ENCODE data around the gene ODC1. TPM values are rescaled to one million over a fixed set of nuclear protein-coding genes. Genes with fewer than 3 reads are reported as not detected.

ODC1 gene
- total RNA-seq, 1 experiment from 2014 or later = 46.6 TPM

DNA sequence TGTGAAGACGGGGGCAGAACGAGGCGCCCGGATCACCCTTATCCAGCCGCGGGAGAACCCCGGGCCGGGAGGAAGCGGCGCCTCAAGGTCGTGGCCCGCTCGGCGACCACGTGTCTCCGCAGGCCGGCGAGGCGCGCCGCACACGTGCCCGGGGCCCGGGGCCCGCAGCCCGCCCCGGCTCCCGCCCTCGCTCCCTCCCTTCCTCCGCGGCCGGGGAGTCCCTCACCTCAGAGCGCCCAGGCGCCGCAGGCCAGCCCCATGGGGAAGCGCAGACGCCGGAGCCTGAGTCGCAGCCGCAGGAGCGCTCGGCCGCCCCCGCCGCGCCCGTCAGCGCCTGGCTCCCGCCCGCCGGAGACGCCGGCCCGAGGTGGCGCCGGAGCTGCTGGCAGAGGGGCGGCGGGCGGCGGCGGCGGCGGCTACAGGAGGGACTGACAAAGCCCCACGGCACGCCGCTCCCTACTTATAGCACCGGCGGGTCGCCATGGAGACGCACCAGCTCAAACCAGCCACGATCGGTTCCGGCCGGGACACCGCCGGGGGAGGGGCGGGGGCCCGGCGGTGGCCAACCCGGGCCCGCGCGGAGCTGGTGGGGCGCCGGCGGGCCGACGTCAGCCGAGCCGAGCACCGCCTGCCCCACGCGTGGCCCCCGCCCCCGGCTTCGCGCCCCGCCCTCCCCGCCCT, at the start of gene ODC1 (continued):
- TF ChIP-seq, protein P1, sequence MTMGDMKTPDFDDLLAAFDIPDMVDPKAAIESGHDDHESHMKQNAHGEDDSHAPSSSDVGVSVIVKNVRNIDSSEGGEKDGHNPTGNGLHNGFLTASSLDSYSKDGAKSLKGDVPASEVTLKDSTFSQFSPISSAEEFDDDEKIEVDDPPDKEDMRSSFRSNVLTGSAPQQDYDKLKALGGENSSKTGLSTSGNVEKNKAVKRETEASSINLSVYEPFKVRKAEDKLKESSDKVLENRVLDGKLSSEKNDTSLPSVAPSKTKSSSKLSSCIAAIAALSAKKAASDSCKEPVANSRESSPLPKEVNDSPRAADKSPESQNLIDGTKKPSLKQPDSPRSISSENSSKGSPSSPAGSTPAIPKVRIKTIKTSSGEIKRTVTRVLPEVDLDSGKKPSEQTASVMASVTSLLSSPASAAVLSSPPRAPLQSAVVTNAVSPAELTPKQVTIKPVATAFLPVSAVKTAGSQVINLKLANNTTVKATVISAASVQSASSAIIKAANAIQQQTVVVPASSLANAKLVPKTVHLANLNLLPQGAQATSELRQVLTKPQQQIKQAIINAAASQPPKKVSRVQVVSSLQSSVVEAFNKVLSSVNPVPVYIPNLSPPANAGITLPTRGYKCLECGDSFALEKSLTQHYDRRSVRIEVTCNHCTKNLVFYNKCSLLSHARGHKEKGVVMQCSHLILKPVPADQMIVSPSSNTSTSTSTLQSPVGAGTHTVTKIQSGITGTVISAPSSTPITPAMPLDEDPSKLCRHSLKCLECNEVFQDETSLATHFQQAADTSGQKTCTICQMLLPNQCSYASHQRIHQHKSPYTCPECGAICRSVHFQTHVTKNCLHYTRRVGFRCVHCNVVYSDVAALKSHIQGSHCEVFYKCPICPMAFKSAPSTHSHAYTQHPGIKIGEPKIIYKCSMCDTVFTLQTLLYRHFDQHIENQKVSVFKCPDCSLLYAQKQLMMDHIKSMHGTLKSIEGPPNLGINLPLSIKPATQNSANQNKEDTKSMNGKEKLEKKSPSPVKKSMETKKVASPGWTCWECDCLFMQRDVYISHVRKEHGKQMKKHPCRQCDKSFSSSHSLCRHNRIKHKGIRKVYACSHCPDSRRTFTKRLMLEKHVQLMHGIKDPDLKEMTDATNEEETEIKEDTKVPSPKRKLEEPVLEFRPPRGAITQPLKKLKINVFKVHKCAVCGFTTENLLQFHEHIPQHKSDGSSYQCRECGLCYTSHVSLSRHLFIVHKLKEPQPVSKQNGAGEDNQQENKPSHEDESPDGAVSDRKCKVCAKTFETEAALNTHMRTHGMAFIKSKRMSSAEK (CRISPR knock-in tag; IDR thresholded peaks at IDR 0.05; ENCODE audit: borderline replicate concordance) = no peak
- TF ChIP-seq NR1H2 (CRISPR knock-in tag; IDR thresholded peaks at IDR 0.05) (peak; percentile 58), NR3C1 (CRISPR knock-in tag; conservative IDR thresholded peaks at IDR 0.05; ENCODE audit: low read depth) (peak; percentile 97), FOXK1 (CRISPR knock-in tag; IDR thresholded peaks at IDR 0.05) (peak; percentile 92), SMAD3 (CRISPR knock-in tag; IDR thresholded peaks at IDR 0.05; ENCODE audit: borderline replicate concordance) (peak; percentile 97), EMX1 (CRISPR knock-in tag; IDR thresholded peaks at IDR 0.05) (no peak), TEAD4 (CRISPR knock-in tag; IDR thresholded peaks at IDR 0.05) (peak; percentile 95), GTF2I (CRISPR knock-in tag; conservative IDR thresholded peaks at IDR 0.05) (no peak), TP53 (CRISPR knock-in tag; IDR thresholded peaks at IDR 0.05) (peak; percentile 99), ZBTB21 (CRISPR knock-in tag; IDR thresholded peaks at IDR 0.05; ENCODE audit: borderline replicate concordance) (peak; percentile 83; the same call in 1 of the 2 replicates), ESRRA (CRISPR knock-in tag; IDR thresholded peaks at IDR 0.05; ENCODE audit: borderline replicate concordance) (peak; percentile 99), MXD4 (CRISPR knock-in tag; IDR thresholded peaks at IDR 0.05; ENCODE audit: borderline replicate concordance) (no peak), HMGA2 (CRISPR knock-in tag; IDR thresholded peaks at IDR 0.05) (no peak), KAT7 (CRISPR knock-in tag; IDR thresholded peaks at IDR 0.05; ENCODE audit: borderline replicate concordance) (peak; percentile 94), PRRX2 (CRISPR knock-in tag; IDR thresholded peaks at IDR 0.05) (0 out of 2 replicates have a peak, but pooled peaks have one; percentile 20), ZNF671 (CRISPR knock-in tag; IDR thresholded peaks at IDR 0.05) (0 out of 2 replicates have a peak, but pooled peaks have one; percentile 45)
- TF ChIP-seq, protein P2, sequence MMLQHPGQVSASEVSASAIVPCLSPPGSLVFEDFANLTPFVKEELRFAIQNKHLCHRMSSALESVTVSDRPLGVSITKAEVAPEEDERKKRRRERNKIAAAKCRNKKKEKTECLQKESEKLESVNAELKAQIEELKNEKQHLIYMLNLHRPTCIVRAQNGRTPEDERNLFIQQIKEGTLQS (CRISPR knock-in tag; conservative IDR thresholded peaks at IDR 0.05) = no peak
- TF ChIP-seq, protein P3, sequence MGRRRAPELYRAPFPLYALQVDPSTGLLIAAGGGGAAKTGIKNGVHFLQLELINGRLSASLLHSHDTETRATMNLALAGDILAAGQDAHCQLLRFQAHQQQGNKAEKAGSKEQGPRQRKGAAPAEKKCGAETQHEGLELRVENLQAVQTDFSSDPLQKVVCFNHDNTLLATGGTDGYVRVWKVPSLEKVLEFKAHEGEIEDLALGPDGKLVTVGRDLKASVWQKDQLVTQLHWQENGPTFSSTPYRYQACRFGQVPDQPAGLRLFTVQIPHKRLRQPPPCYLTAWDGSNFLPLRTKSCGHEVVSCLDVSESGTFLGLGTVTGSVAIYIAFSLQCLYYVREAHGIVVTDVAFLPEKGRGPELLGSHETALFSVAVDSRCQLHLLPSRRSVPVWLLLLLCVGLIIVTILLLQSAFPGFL (CRISPR knock-in tag; IDR thresholded peaks at IDR 0.05; ENCODE audit: borderline replicate concordance) = peak; percentile 87; the same call in 1 of the 2 replicates
- TF ChIP-seq, protein P4, sequence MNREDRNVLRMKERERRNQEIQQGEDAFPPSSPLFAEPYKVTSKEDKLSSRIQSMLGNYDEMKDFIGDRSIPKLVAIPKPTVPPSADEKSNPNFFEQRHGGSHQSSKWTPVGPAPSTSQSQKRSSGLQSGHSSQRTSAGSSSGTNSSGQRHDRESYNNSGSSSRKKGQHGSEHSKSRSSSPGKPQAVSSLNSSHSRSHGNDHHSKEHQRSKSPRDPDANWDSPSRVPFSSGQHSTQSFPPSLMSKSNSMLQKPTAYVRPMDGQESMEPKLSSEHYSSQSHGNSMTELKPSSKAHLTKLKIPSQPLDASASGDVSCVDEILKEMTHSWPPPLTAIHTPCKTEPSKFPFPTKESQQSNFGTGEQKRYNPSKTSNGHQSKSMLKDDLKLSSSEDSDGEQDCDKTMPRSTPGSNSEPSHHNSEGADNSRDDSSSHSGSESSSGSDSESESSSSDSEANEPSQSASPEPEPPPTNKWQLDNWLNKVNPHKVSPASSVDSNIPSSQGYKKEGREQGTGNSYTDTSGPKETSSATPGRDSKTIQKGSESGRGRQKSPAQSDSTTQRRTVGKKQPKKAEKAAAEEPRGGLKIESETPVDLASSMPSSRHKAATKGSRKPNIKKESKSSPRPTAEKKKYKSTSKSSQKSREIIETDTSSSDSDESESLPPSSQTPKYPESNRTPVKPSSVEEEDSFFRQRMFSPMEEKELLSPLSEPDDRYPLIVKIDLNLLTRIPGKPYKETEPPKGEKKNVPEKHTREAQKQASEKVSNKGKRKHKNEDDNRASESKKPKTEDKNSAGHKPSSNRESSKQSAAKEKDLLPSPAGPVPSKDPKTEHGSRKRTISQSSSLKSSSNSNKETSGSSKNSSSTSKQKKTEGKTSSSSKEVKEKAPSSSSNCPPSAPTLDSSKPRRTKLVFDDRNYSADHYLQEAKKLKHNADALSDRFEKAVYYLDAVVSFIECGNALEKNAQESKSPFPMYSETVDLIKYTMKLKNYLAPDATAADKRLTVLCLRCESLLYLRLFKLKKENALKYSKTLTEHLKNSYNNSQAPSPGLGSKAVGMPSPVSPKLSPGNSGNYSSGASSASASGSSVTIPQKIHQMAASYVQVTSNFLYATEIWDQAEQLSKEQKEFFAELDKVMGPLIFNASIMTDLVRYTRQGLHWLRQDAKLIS (CRISPR knock-in tag; IDR thresholded peaks at IDR 0.05; ENCODE audit: borderline replicate concordance) = peak; percentile 78; the same call in 1 of the 2 replicates
- TF ChIP-seq, protein P5, sequence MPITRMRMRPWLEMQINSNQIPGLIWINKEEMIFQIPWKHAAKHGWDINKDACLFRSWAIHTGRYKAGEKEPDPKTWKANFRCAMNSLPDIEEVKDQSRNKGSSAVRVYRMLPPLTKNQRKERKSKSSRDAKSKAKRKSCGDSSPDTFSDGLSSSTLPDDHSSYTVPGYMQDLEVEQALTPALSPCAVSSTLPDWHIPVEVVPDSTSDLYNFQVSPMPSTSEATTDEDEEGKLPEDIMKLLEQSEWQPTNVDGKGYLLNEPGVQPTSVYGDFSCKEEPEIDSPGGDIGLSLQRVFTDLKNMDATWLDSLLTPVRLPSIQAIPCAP (CRISPR knock-in tag; IDR thresholded peaks at IDR 0.05) = peak; percentile 98
- TF ChIP-seq, protein P6, sequence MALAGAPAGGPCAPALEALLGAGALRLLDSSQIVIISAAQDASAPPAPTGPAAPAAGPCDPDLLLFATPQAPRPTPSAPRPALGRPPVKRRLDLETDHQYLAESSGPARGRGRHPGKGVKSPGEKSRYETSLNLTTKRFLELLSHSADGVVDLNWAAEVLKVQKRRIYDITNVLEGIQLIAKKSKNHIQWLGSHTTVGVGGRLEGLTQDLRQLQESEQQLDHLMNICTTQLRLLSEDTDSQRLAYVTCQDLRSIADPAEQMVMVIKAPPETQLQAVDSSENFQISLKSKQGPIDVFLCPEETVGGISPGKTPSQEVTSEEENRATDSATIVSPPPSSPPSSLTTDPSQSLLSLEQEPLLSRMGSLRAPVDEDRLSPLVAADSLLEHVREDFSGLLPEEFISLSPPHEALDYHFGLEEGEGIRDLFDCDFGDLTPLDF (CRISPR knock-in tag; IDR thresholded peaks at IDR 0.05) = 0 out of 2 replicates have a peak, but pooled peaks have one; percentile 81
- TF ChIP-seq, protein P7, sequence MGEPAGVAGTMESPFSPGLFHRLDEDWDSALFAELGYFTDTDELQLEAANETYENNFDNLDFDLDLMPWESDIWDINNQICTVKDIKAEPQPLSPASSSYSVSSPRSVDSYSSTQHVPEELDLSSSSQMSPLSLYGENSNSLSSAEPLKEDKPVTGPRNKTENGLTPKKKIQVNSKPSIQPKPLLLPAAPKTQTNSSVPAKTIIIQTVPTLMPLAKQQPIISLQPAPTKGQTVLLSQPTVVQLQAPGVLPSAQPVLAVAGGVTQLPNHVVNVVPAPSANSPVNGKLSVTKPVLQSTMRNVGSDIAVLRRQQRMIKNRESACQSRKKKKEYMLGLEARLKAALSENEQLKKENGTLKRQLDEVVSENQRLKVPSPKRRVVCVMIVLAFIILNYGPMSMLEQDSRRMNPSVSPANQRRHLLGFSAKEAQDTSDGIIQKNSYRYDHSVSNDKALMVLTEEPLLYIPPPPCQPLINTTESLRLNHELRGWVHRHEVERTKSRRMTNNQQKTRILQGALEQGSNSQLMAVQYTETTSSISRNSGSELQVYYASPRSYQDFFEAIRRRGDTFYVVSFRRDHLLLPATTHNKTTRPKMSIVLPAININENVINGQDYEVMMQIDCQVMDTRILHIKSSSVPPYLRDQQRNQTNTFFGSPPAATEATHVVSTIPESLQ (CRISPR knock-in tag; IDR thresholded peaks at IDR 0.05) = no peak
- TF ChIP-seq, protein P8, sequence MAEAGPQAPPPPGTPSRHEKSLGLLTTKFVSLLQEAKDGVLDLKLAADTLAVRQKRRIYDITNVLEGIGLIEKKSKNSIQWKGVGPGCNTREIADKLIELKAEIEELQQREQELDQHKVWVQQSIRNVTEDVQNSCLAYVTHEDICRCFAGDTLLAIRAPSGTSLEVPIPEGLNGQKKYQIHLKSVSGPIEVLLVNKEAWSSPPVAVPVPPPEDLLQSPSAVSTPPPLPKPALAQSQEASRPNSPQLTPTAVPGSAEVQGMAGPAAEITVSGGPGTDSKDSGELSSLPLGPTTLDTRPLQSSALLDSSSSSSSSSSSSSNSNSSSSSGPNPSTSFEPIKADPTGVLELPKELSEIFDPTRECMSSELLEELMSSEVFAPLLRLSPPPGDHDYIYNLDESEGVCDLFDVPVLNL (CRISPR knock-in tag; IDR thresholded peaks at IDR 0.05; ENCODE audit: borderline replicate concordance, low read depth) = peak; percentile 86; the same call in 1 of the 2 replicates
